OCI-LY7 (cell line): ENCODE data around the gene SPACA9.

ENCODE experiments used
- CTCF ChIP-seq: fragments of 200-600 bp; sonication (generic); conservative IDR thresholded peaks from 2 replicates; pipeline ENCODE4 v1.5.1; 2014; ENCODE audit warnings: mild to moderate bottlenecking, antibody characterized with exemption, low read length, moderate library complexity, mixed read lengths
- EZH2phosphoT487 ChIP-seq: fragments of 200-600 bp; sonication (generic); IDR thresholded peaks from 2 replicates; pipeline ENCODE4 v1.6.1; 2018; ENCODE audit warnings: low read depth, borderline replicate concordance, mild to moderate bottlenecking, mixed run types, antibody characterized with exemption, low read length, moderate library complexity, mixed read lengths

DNA sequence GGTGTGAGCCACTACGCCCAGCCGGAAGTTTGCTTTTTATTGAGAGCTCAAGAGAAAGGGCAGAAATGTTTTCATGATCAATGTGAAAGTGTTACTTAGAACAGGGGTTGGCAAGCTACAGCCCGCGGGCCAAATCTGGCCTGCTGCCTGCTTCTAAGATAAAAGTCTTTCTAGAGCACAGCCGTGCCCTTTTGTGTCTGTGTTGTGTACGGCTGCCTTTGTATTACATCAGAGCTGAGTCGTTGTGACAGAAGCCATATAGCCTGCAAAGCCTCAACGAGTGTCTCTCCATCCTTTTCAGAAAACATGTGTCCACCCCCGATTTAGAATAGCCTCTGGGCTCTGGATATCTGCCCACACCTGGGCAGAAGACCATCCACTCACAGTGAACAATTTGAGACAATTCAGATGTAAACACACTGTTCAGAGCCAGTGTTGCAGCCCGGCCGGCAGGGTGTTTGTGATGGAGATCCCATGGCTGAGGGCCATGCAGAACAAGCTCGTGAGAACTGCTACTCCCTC lies 29.5 kb upstream of the SPACA9 start:
- no peak for TF ChIP-seq CTCF
- TF ChIP-seq EZH2phosphoT487, result no peak
